ENCODE results near the gene UPF1. TPM values are rescaled to one million over a fixed set of nuclear protein-coding genes. Genes with fewer than 3 reads are reported as not detected.

UPF1 gene
- total RNA-seq, 1 donor from 2014 or later: 83.4 TPM

DNA sequence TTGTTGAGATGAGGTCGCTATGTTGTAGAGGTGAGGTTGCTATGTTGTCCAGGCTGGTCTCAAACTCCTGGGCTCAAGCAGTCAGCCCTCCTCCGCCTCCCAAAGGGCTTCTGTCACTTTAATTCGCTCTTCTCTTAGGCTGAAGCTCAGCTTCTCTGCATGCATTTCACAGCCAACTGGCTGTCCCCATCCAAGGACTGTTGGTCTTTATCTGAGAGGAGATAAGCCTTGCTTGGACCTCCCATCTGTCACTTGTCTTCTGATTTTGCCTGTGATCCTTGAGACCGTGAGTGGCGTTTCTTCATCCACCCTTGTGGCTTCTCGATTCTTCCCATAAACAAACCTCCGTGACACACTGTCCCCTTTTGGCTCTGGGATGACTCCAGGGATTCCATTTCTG lies 39.8 kb downstream of the UPF1 start:
- no peak for DNase-seq (ENCODE audit: low spot score)

DNA sequence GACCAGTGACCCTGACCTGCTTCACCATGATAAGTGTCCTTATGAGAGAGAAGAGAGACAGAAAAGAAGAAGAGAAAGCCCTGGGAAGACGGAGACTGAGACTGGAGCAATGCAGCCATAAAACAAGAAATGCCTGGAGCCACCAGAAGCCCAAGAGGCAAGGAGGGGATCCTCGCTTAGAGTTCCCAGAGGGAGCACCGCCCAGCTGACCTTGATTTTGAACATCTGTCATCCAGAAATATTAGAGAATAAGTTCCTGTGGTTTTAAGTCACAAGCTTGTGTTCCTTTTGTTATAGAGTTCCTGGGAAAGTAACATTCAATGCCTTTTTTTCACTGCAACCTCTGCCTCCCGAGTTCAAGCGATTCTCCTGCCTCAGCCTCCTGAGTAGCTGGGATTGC lies 44.0 kb downstream of the UPF1 start:
- DNase-seq (ENCODE audit: low spot score): no peak

DNA sequence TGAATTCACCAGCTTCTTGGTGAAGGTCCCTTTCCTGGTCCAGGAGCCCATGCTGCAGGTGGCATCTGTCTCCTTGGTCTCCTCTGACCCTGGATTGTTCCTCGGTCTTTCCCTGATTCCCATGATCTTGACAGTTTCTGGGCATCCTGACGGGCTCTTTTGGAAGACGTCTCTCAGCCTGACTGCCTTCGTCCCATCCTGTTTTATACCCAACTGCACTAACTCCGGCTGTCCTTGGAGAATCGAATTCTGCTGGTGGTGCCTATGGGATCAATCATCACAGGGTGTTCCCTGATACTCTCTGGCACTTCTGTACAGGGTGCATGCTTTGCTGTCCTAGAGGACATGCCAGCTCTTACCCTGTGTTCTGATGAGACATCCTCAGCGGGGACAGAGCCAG lies 45.1 kb downstream of the UPF1 start:
- DNase-seq (ENCODE audit: low spot score): no peak

DNA sequence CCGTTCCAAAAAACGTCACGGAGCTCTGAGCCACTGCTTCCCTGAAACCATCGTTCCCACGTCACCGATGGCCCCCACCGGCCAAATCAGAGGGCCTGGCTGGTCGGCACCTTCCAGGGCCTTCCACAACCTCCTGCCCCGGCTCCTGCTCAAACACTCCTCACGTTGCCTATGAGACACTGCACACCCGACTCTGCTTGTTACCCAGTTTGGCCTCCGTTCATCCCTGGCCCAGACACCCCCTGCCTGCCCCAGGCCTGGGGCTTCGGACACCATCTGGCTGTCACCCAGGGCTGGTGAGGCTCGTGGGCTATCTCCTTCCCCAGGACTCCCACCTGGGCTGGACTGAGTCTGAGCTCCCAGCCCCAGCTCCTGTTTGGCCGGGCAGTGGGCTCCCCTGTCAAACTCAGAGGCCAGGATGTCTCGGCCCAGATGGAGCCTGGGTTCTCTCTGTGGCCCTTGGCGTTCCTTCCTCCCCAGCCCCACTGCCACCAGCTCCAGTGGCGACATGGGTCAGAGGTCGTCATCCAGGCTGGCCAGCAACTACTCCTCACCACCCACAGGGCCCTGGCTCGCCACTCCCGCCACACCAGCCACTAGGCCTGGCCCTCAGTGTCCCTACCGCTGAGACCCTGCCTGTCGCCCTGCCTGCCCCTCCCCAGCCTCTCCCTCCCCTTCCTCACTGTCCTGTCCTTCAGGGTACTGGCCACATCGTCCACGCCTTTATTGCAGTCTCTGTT lies 46.5 kb downstream of the UPF1 start:
- no peak for DNase-seq (ENCODE audit: low spot score)

DNA sequence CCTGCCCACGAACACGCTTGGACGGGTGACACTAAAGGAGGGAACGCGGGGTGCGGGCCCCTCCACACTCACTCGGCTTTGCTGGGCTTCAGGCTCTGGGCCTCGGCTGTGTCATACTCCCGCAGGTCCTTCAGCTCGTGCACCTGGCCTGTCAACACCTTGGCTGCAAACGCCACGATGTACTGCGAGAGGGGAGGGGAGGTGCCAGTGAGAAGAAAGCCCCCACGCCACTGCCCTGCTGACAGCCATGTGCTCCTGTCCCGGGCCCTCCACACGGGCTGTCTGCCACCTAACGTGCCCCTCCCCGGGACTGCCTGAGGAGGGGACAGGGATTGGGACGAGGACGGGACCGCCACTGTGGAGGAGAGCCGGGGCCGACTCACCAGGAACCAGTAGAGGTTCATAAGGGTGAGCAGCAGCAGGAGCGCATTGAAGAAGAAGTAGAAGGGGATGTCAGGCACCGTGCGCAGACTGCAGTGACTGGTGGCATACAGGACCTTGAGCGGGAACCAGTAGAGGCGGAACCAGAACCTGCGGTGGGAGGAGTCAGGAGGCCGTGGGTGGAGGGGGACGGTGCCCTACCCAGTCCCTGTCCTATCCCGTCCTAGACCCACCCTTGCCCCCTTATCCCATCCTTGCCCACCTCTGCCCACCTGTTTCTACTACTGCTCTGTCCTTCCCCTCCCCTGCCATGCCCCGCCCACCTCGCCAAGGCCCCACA lies 47.3 kb downstream of the UPF1 start:
- no peak for DNase-seq (ENCODE audit: low spot score)

DNA sequence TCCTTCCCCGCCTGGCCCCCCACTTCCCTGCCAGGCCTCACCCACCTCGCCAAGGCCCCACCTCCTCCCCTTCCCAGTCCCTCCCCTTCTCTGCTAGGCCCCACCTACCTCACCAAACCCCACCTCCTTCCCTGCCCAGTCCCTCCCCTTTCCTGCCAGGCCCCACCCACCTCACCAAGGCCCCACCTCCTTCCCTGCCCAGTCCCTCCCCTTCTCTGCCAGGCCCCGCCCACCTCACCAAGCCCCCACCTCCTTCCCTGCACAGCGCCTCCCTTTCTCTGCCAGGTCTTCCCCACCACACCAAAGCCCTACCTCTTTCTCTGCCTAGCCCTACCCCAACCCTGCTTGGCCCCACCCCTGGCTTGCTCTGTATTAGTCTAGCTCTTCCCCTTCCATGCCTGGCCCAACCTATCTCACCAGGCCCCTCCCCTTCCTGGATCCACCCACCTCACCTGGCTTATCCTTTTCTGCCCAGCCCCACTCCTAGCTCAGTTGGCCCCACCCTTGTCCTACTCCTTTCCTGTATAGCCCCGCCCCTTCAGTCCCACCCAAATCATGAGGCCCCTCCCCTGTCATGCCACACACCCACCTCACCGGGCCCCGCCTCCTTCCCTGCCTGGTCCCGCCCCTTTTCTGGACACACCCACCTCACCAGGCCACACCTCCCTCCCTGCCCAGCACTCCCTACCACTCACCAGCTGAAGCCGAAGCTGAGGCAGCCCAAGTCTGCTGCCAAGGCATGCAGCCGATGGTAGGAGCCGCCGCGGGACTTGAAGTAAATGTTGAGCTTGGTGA lies 48.0 kb downstream of the UPF1 start:
- no peak for DNase-seq (ENCODE audit: low spot score)

DNA sequence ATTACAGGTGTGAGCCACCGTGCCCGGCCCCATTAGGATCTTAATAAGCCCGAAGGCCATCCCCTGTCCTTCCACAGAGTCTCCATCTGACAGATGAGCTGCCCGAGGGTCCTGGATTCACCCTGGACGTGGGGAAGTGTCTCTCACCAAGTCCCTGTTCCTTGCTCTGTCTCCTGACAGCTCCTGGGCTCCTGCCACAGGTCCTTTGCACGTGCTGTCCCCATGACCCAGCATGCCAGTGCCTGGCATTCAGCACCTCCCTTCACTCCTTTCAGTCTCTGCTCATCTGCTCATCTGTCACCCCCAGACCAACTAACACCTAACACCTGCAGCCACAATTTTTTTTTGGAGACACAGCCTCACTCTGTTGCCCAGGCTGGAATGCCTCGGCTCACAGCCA lies 49.7 kb downstream of the UPF1 start:
- DNase-seq (ENCODE audit: low spot score): no peak

DNA sequence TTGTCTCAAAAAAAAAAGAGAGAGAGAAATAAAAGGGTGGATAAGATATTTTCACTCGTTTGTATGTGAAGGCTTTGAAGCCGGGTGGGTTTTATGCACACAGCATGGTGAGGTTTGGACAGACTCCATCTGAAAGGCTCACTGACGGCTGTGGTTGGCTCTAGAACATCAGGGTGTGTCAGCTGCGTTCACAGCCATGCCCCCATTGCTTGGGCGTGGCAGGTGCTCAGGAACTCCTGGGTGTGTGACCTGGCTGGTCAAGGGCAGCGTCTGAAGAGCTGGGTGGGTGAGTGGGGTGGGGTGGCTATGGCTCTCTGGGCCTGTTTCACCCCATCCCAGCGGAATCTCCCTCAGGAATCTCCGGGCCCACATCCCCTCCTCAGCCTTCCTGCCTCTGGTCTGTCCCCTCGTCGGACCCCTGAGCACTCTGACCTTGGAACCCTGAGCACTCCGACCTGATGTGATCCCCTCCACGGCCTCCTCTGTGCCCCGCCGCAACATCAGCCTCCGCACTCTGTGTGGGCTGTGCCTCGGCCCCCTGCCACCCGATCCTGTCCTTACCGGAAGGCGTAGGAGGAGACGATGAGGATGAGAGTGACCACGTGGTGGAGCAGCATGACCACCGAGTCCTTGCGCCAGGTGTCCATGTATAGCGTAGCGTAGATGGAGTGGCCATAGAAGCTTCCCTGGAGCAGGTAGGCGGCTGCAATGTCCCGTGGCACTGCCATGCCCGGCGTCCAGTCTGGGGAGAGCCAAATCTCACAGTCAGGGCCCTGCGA lies 52.0 kb downstream of the UPF1 start:
- no peak for DNase-seq (ENCODE audit: low spot score)

DNA sequence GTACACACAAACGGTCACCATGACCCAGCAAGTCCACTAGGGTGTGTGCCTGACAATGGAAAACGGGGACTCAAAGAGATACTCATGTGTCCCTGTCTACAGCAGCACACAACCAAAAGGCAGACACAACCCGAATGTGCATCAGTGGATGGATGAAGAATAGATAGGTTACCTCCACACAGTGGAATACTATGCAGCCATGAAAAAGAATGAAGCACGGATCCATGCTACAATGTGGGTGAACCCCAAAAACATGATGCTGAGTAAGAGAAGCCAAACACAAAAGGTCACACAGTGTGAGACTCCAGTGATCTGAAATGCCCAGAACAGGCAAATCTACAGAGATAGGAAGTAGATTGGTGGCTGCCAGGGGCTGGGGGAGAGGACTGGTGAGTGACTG lies 55.2 kb downstream of the UPF1 start:
- no peak for DNase-seq (ENCODE audit: low spot score)

DNA sequence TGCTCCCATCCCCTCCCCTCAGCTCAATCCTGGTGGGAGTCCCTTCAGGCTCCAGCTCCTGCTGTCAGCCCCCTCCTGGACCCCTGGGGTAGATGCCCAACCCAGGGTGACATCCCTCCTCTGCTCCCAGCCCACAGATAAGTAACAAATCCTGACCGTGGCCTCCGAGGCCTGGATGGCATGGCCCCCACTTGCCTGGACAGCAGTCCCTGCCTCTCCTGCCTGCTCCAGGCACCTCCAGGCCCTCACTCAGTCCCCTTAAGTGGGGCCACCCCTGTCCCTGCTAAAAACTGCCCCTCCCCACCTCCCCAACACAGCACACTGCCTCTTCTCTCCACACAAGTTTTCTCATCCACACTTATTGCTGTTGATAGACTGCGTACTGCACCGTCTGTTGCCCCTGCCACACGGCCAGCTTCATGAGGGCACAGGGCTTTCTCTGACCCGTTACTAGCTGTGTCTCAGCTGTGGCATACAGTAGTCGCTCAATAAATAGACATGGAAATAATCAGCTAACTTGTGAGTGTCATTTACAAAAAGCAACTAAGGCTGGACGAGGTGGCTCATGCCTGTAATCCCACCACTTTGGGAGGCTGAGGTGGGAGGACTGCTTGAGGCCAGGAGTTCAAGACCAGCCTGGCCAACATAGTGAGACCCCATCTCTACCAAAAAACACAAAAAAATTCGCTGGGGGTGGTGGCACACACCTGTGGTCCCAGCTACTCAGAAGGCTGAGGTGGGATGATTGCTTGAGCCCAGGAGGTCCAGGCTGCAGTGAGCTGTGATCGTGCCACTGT lies 58.4 kb downstream of the UPF1 start:
- no peak for DNase-seq (ENCODE audit: low spot score)

DNA sequence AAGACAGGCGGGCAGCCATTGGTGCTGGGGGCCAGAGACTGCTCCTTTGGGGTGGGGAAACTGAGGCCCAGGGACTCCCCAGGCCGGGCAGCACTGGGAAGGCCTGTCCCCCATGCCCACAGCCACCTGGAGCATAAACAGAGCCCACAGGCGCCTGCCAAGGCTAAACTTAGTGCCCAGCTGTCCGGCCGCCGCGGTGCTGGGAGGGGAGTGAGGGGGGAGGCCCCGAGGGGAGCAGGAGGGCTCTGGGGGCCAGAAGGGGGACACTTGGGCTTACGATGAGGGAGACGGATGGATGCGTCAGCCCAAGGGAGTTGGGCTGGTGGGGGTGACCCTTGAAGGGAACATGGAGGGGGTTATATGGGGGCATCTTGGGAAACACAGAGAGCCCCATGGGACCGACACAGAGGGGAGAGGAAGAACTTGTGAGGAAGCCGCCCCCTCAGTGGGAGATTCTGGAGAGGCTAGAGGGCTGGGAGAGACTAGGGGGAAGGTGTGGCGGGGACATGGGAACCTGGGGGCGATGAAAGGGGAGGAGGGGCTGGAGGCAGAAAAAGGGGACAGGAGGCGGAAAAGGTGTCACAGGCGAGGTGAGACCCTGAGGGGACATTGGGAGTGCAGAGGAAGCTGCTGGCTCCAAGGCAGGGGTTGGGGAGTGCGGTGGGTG lies 62.0 kb downstream of the UPF1 start:
- DNase-seq (ENCODE audit: low spot score): no peak

DNA sequence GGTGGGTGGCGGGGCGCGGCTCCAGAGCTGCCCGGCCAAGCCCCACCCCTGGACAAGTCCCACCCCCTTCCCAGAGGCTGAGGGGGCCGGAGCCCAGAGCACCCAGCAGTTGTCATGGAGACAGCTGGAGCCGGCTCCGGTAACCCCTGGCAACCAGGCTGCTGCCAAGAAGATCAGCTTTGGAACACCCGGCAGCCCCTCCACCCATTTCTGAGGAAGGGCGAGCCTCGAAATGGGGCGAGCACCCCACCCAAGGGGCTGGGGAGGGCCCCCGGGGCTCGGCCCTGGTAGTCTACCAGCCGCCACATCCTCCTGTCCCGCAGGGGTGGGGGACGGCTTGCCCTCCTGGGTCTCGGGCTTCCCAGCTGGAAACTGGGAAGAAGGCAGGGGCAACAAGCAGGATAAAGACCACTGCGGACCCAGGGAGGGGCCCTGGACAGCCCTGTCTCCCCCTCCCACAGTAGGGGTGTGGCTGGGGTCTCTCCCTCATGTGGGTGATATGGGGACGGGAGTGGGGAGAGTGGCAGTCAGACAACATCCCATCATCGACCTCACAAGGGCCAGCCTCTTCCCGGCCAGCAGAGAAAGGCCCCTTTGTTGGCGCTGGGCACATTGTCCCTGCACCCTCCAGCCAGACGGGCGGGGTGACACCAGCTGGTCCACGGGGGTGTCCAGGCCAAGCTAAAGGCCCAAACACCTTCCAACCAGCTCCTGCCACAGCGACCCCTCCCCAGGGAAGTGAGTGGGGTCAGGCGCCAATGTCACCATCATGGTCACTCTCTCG lies 62.7 kb downstream of the UPF1 start:
- DNase-seq (ENCODE audit: low spot score): no peak

DNA sequence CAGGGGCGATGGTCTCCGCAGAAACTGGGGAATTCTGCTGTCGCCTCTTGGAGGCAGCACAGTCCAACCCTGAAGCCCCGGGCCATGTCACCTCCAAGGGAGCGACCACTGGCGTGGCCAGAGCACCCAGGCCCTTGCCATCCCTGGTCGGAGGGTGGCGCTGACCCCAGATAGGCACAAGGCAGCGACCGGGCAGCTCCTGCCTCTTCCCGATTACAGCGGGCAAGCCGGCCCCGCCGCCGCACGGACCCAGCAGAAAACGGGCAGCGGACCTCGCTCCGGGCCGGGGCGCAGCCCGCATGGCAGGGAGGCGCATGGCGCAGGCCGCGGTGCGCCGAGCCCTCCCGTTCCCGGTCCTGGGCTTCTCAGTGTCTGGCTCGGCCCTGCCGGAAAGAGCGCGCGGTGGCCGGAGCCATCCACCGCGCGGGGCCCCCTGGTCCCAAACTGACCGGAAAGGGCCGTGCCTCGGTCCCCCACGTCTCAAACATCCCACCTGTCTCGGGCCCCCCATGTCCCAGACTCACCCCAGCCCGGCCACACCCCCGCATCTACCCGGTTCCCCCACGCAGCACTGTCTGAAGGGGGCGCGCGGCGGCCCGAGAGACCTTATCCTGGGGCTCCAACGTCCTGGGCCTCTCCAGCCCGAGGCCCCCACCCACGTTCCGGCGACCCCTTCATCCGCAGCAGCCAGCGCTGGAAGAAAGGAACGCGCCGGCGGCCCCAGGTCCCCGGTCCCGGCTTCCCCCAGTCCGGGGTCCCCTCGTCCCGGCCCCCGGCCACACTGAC lies 63.5 kb downstream of the UPF1 start:
- DNase-seq (ENCODE audit: low spot score): no peak

DNA sequence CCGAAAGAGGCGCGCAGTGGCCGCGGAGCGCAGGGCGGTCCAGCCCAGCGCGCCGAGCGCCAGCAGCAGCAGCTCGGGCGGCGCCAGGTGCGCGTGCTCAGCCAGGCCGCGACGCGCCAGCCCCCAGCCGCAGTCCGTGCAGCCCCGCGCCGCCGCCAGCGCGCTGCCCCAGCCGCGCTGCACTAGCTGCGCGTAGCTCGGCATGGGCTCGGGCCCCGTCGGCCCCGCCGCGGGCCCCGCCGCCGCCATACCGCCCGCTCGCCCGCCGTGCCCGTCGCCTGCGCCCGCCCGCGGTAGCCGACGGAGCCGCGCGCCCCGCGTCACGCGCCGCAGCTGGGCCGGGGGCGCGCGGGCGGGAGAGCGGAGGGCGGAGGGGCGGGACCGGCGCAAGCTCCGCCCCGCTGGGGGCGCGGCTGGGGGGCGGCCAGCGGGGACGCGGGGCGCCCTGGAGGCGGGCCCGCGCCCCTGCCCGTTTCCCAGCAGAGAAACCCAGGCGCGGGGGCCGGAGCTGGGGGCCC lies 64.1 kb downstream of the UPF1 start, which contains the start of gene CERS1:
Gene CERS1, minus strand, starts transcription at position 335 of the 518 bp plus-strand sequence. Its CDS starts 86 bp downstream, at position 249.
- no peak for DNase-seq (ENCODE audit: low spot score)

DNA sequence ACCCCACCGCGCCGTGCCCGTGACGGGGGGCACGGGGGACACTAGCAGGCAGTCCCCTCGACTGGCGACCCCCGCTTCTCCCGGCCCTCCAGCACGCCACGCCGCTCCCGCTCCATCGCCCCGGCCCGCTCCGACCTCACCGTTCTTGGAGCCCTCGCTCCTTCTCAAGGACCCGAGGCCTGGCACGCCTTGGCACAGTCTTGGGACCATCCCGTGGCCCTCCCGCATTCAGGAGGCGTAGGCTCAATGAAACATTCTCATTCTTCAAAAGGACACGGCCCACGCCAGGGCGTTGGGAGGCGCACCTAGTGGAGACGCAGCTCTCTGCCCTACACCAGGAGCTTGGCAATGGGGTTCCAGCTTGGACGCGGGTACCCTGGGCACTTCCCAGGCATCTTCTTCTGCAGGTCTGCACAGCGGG lies 64.7 kb downstream of the UPF1 start:
- DNase-seq (ENCODE audit: low spot score): no peak

DNA sequence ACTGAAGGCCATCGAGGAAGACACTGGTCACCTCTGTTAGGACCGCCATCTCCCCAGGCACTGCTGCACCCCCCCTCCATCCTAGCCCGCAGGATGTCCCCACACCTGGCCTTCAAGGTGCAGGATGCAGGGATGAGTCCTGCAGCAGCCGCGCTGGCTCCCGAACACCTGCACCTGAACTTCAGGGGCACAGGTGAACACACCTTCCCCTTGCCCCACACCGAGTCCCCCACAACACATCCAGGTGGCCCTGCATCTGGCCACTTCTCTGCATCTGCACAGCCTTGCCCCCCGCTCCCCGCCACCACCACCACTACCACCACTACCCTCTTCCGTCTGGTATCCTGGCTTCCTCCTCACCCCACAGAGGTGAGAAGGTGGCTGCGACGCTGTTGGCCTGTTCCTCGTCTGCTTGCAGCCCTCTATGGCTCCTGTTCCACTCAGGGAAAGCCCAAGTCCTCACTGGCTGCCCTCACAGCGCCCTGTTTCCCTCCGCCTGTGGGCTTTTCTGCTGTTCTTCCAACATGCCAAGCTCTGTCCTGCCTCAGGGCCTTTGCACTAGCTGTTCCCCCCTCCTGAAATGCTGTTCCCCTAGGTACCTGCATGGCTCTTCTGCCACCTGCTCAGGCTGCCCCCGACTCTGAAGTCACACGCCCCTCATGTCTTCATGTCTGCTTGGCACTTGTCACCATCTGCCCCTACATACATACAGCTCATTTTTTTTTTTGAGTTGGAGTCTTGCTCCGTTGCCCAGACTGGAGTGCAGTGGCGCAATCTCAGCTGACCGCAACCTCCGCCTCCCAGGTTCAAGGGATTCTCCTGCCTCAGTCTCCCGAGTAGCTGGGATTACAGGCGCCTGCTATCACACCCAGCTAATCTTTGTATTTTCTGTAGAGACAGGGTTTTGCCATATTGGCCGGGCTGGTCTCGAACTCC lies 65.6 kb downstream of the UPF1 start:
- DNase-seq (ENCODE audit: low spot score): no peak

DNA sequence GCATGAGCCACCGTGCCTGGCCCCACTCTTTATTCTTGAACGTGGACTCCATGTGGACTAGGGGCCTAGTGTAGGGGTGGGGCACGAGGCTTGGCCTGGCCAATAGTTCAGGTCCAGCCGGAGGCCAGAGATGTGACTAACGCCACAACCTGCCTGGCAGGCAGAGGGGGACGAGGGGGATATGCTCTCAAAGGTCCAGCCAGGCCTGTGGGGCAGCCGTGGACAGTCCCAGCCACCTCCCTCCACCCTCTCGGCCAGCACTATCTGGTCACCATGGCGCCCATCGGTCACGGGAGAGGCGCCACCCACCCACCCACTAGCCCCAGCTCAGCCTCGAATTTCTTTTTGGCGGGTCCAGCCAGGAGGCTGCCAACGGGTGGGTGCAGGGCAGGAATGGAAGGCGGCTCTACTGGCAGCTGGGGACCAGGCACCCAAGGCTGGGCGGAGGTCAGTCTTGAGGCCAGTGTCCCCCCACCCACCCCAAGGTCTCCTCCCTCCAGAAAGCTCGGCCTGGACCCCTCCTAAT lies 66.4 kb downstream of the UPF1 start:
- DNase-seq (ENCODE audit: low spot score): no peak
